Adipocyte (in vitro differentiated cells): ENCODE measurements around the gene XPO5.
"Not testable (repeated sequence)": the region's sequence is repeated elsewhere in the genome, so short reads cannot be mapped to it uniquely, and the experiment has no call there.

ENCODE experiments used
- DNase-seq: peaks from one replicate; pipeline ENCODE4 v3.0.0-alpha.2; 2015; ENCODE audit warnings: low read depth
- H3K27me3 ChIP-seq: replicated peaks from 2 replicates; pipeline ENCODE4 v1.7.0; 2013; ENCODE audit warnings: mild to moderate bottlenecking, low read length, moderate library complexity; ENCODE audit not compliant: control insufficient read depth, insufficient read depth
- H3K36me3 ChIP-seq: 2 replicates; pipeline ENCODE4 v1.7.0; 2013; ENCODE audit warnings: low read length, mild to moderate bottlenecking, moderate library complexity; ENCODE audit not compliant: control insufficient read depth, insufficient read depth, severe bottlenecking
- H3K4me1 ChIP-seq: 2 replicates; pipeline ENCODE4 v1.7.0; 2013; ENCODE audit warnings: mild to moderate bottlenecking, low read length, moderate library complexity; ENCODE audit not compliant: control insufficient read depth, insufficient read depth
- H3K4me3 ChIP-seq: 2 replicates; pipeline ENCODE4 v1.7.0; 2013; ENCODE audit warnings: mild to moderate bottlenecking, low read length, moderate library complexity
- H3K9ac ChIP-seq: 2 replicates; pipeline ENCODE4 v1.7.0; 2013; ENCODE audit warnings: mild to moderate bottlenecking, low read length, moderate library complexity
- H3K9me3 ChIP-seq: 2 replicates; pipeline ENCODE4 v1.7.0; 2013; ENCODE audit warnings: mild to moderate bottlenecking, low read length, moderate library complexity; ENCODE audit not compliant: control insufficient read depth

XPO5 gene

DNA sequence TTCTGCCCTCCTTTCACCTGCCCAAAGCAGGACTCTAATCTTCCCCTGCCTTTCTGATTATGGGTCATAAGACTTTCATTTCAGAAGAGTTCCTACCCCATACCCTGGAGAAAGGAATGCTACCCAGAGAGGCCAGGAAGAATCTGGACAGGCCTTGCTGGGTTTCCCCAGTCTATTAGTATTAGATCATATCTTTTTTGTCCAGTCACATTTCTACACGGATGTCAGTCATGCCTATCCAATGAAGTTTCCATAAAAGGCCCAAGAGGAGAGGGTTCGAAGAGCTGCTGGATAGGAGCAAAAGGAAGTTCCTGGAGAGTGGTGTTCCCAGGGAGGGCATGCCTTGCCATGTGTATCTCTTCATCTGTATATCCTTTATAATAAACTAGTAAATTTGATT lies 3.3 kb upstream of the XPO5 start:
- H3K4me1 ChIP-seq = peaks cover 56% of the 10 kb centered on the region
- peak overlapping the region; percentile 14 for H3K9ac ChIP-seq
- H3K9me3 ChIP-seq = no peaks in the 10 kb centered on the region
- no peaks in the 10 kb centered on the region for H3K27me3 ChIP-seq
- H3K4me3 ChIP-seq = peak overlapping the region; percentile 100
- H3K36me3 ChIP-seq = peaks cover 14% of the 10 kb centered on the region
- DNase-seq = peak; percentile 28

DNA sequence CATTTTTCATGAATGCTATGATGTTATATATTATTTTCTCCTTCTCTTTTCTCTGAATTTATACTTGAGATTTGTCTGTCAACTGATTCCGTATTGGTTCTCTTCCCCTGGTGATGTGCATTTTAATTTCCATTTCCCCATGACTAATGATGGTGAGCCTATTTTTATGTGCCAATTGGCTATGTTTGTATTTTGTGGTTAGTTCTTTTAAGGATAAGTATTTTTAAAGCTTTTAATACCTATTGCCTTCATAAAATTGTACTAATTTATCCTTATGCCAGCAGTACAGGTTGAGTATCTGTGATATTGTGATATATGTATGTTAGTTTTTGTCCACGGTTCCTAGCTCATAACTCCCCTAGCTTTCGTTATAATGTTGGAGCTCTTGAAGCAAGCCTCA lies 2.9 kb upstream of the XPO5 start:
- no peak for DNase-seq
- Histone ChIP-seq H3K36me3 (peaks cover 9% of the 10 kb centered on the region), H3K9ac (peak overlapping the region; percentile 14), H3K4me3 (peak overlapping the region; percentile 100), H3K27me3 (no peaks in the 10 kb centered on the region), H3K4me1 (peaks cover 52% of the 10 kb centered on the region), H3K9me3 (no peaks in the 10 kb centered on the region)

DNA sequence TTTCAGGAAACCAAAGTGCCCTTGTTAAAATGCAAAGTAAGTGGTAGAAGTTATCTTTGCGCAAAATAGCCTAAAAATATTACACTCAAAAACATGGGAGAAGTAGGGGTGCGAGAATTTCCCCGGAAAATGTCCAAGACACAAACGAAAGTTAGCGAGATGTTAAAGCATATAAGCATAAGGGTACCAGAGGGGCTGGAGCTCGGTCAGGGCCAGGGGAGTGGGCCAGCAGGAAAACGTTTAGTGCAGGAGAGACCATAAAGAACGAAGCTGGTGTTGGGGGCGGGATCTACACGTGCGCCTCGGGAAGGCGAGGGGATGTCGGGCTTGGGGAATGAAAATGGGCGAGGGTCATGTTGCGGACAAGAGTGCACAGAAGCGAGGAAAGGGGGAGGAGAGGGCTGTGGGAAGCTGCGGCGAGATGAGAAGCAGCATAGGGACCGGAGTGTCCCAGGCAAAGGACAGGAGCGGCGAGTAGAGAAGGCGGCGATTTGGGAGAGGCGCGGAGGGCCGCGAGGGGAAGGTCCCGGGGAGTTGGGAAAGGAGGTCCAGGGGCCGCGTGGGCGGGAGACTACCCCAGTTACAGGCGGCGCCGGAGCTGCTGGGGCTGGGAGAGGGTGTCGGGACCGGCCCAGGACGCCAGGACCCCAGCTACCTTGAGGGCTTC lies 600 bp downstream of the XPO5 start:
- peaks cover 32% of the 10 kb centered on the region for H3K36me3 ChIP-seq
- DNase-seq = peak; percentile 67

GRCh38 chr6:43572015-43572414 lies 3.8 kb downstream of the XPO5 start:
- Histone ChIP-seq H3K9ac (no peak overlapping the region), H3K36me3 (peaks cover 61% of the 10 kb centered on the region), H3K4me3 (no peak overlapping the region), H3K4me1 (peaks cover 10% of the 10 kb centered on the region), H3K9me3 (no peaks in the 10 kb centered on the region), H3K27me3 (no peaks in the 10 kb centered on the region)
- no peak for DNase-seq

More for the DNA sequence above, 600 bp downstream of the XPO5 start:
- H3K4me1 ChIP-seq = peaks cover 34% of the 10 kb centered on the region
- H3K9ac ChIP-seq = peak overlapping the region; percentile 100
- no peaks in the 10 kb centered on the region for H3K9me3 ChIP-seq
- no peaks in the 10 kb centered on the region for H3K27me3 ChIP-seq
- peak overlapping the region; percentile 100 for H3K4me3 ChIP-seq

DNA sequence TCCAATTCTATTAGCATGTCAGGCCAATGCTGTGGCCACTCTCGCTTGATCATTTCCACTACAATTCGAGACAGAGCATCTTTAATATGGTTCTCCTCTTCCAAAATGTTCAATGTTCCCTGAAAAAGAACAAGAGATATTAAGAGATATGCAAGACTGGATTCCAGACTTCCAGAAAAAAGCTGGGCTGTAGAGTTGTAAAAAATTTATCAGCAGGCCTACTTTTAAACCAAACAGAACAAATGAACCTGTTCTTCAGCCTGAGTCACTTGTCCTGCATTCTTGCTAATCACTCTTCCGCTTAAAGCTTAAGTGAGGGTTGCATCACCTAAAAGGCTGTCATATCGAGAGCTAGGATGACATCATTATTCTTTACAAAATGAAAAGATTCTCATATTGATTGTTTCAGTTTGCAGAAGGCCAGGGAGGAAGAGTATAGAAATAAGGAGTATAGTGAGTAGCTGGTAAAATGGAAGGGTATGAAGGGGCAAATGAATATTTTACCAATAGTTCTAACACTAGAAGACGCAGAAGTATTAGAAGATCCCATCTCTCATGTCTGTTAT lies 4.9 kb downstream of the XPO5 start:
- H3K4me3 ChIP-seq = no peak overlapping the region
- DNase-seq = no peak
- H3K9ac ChIP-seq = no peak overlapping the region
- peaks cover 8% of the 10 kb centered on the region for H3K4me1 ChIP-seq
- H3K9me3 ChIP-seq = no peaks in the 10 kb centered on the region
- H3K36me3 ChIP-seq = peaks cover 70% of the 10 kb centered on the region
- H3K27me3 ChIP-seq = no peaks in the 10 kb centered on the region

DNA sequence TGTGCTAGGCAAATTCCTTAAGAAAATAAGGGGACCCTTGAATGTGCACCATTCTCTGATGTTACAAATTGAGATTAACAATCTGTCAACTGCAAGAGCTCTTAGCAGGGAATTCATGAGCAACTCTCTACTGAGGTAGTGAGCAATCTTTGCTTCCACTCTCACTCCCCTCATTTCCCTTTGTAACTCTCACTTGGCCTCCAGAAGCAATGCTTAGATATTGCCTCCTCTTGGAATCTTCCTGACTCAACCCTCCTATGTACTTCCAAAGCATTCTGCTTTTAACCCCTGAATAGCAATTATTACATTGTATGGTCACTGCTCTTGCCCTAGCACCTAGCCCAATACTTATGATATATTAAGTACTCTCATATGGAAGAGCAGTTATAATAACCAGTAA lies 16.5 kb downstream of the XPO5 start:
- H3K9ac ChIP-seq = no peak overlapping the region
- peaks cover 97% of the 10 kb centered on the region for H3K36me3 ChIP-seq
- no peaks in the 10 kb centered on the region for H3K27me3 ChIP-seq
- no peak overlapping the region for H3K4me3 ChIP-seq
- H3K9me3 ChIP-seq = no peaks in the 10 kb centered on the region
- no peaks in the 10 kb centered on the region for H3K4me1 ChIP-seq
- no peak for DNase-seq

DNA sequence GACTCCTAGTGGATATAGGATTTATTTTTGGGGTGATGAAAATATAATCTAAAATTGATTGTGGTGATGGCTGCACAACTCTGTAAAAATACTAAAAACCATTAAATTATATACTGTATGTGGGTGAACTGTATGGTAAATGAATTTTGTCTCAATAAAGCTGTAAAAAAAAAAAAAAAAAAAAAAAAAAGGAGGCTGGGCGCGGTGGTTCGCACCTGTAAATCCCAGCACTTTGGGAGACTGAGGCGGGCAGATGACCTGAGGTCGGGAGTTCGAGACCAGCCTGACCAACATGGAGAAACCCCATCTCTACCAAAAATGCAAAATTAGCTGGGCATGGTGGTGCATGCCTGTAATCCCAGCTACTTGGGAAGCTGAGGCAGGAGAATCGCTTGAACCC lies 18.2 kb downstream of the XPO5 start:
- not testable (repeated sequence) for H3K9ac ChIP-seq, H3K27me3 ChIP-seq, DNase-seq, H3K4me1 ChIP-seq, H3K9me3 ChIP-seq, H3K4me3 ChIP-seq
- peaks cover 95% of the 10 kb centered on the region for H3K36me3 ChIP-seq

GRCh38 chr6:43547222-43547621 lies 28.6 kb downstream of the XPO5 start:
- Histone ChIP-seq H3K27me3 (no peaks in the 10 kb centered on the region), H3K36me3 (peaks cover 96% of the 10 kb centered on the region), H3K9ac (no peak overlapping the region), H3K4me3 (no peak overlapping the region), H3K9me3 (no peaks in the 10 kb centered on the region), H3K4me1 (no peaks in the 10 kb centered on the region)
- DNase-seq = no peak

DNA sequence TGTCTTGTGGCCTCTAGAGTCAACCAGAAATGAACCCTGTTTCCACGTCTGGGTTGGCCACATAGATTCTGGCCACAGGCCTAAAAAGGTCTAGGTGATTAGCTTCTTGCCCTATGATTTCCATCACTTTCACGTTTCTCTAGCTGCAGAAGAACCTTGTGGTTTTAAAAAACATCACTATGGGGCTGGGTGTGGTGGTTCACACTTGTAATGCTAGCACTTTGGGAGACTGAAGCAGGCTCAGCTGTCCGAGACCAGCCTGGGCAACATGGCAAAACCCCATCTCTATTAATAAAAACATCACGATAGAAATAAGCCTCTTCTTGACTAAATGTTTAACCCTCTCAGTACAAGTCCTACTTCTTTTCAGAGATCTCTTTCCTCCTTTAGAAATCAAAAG lies 31.4 kb downstream of the XPO5 start:
- no peak overlapping the region for H3K4me3 ChIP-seq
- no peaks in the 10 kb centered on the region for H3K4me1 ChIP-seq
- DNase-seq = no peak
- H3K27me3 ChIP-seq = no peaks in the 10 kb centered on the region
- H3K9me3 ChIP-seq = no peaks in the 10 kb centered on the region
- peaks cover 84% of the 10 kb centered on the region for H3K36me3 ChIP-seq
- no peak overlapping the region for H3K9ac ChIP-seq

GRCh38 chr6:43541774-43542471 lies 33.9 kb downstream of the XPO5 start:
- H3K27me3 ChIP-seq = no peaks in the 10 kb centered on the region
- H3K9ac ChIP-seq = no peak overlapping the region
- no peak for DNase-seq
- no peaks in the 10 kb centered on the region for H3K9me3 ChIP-seq
- no peaks in the 10 kb centered on the region for H3K4me1 ChIP-seq
- peaks cover 69% of the 10 kb centered on the region for H3K36me3 ChIP-seq
- H3K4me3 ChIP-seq = no peak overlapping the region

DNA sequence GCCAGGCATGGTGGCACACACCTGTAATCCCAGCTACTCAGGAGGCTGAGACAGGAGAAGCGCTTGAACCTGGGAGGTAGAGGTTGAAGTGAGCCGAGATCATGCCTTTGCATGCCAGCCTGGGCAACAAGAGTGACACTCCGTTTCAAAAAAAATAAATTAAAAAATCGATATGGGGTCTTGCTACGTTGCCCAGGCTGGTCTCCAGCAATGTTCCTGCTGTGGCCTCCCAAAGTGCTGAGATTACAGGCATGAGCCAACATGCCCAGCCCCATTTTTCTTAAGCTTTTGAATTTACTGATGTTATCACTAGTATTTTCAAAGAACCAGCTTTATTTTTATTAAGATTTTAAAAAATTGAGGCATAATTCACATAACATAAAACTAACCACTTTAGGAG lies 35.3 kb downstream of the XPO5 start:
- Histone ChIP-seq H3K27me3 (no peaks in the 10 kb centered on the region), H3K4me3 (no peak overlapping the region), H3K9me3 (no peaks in the 10 kb centered on the region), H3K9ac (no peak overlapping the region), H3K36me3 (peaks cover 57% of the 10 kb centered on the region), H3K4me1 (no peaks in the 10 kb centered on the region)
- no peak for DNase-seq
